ENCODE results near the gene DAND5. TPM values are rescaled to one million over a fixed set of nuclear protein-coding genes. Genes with fewer than 3 reads are reported as not detected.

DAND5 gene
- polyA plus RNA-seq, 3 donors: not detected

DNA sequence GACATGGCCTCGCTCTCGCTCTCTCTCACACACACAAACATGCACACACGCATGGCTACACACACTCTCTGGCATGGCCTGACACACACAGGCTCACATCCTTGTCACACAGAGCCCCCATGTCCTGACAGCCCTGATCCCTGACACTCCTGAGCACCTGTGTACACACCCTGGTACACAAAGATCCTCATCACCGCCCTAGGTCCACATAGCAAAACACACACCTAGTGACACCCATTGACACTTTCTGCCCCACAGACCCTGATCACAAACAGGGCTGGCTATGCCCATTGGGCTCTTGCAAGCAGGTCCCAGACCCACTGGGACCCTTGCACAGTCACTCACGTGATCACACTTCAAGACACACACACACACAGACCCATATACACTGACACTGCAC lies 21.9 kb downstream of the DAND5 start:
- peaks cover 0 to 6% (median 2%) of the 10 kb centered on the region in 7 donors for H3K9me3 Mint-ChIP-seq
- H3K27me3 Mint-ChIP-seq (ENCODE audit: low read depth in 3 of 3): peaks cover 20 to 29% (median 24%) of the 10 kb centered on the region in 3 donors
- no peak for DNase-seq
- intact Hi-C loops (cut with micrococcal nuclease): no loop called here
- peaks cover 0 to 9% of the 10 kb centered on the region in 2 donors for H3K36me3 Mint-ChIP-seq
- H3K27ac Mint-ChIP-seq: no peak overlapping the region
- Histone ChIP-seq H3K27me3 (ENCODE audit: control insufficient read depth in 2 of 2, insufficient read depth in 2 of 2, low read length in 2 of 2) (peaks cover 0 to 13% of the 10 kb centered on the region in 2 donors), H3K9ac (ENCODE audit: insufficient read depth, low read length, poor library complexity, severe bottlenecking) (no peak overlapping the region), H2AFZ (ENCODE audit: insufficient read depth, low read depth, low read length, poor library complexity, severe bottlenecking) (no peak overlapping the region), H3K27ac (ENCODE audit: low read depth in 1 of 2, low read length in 2 of 2) (no peak overlapping the region), H3K9me3 (replicated peaks in 1 of 2; ENCODE audit: control insufficient read depth in 1 of 2, insufficient read depth in 1 of 2, low read length in 2 of 2) (peaks cover 0 to 4% of the 10 kb centered on the region in 2 donors), H3K79me2 (ENCODE audit: insufficient read depth, low read length) (no peaks in the 10 kb centered on the region), H3K4me1 (ENCODE audit: control insufficient read depth in 1 of 2, insufficient read depth in 2 of 2, low read length in 2 of 2) (peaks cover 9 to 11% of the 10 kb centered on the region in 2 donors), H4K20me1 (ENCODE audit: insufficient read depth, low read length) (no peaks in the 10 kb centered on the region), H3K36me3 (replicated peaks in 1 of 2; ENCODE audit: control insufficient read depth in 1 of 2, insufficient read depth in 2 of 2, low read length in 2 of 2) (no peaks in the 10 kb centered on the region), H3K4me2 (replicated peaks; ENCODE audit: extremely low read depth, low read length, poor library complexity, severe bottlenecking) (no peak overlapping the region), H3K4me3 (replicated peaks in 1 of 3; ENCODE audit: low read depth in 2 of 3, low read length in 3 of 3) (no peak overlapping the region)
- TF ChIP-seq, protein P1, sequence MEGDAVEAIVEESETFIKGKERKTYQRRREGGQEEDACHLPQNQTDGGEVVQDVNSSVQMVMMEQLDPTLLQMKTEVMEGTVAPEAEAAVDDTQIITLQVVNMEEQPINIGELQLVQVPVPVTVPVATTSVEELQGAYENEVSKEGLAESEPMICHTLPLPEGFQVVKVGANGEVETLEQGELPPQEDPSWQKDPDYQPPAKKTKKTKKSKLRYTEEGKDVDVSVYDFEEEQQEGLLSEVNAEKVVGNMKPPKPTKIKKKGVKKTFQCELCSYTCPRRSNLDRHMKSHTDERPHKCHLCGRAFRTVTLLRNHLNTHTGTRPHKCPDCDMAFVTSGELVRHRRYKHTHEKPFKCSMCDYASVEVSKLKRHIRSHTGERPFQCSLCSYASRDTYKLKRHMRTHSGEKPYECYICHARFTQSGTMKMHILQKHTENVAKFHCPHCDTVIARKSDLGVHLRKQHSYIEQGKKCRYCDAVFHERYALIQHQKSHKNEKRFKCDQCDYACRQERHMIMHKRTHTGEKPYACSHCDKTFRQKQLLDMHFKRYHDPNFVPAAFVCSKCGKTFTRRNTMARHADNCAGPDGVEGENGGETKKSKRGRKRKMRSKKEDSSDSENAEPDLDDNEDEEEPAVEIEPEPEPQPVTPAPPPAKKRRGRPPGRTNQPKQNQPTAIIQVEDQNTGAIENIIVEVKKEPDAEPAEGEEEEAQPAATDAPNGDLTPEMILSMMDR (IDR thresholded peaks at IDR 0.05): no peak
- 93% methylated on average over 5 of the region's 5 CpGs for WGBS (ENCODE audit: insufficient coverage)
- peaks cover 9% of the 10 kb centered on the region for H3K4me1 Mint-ChIP-seq
- no peak overlapping the region for H3K4me3 Mint-ChIP-seq

DNA sequence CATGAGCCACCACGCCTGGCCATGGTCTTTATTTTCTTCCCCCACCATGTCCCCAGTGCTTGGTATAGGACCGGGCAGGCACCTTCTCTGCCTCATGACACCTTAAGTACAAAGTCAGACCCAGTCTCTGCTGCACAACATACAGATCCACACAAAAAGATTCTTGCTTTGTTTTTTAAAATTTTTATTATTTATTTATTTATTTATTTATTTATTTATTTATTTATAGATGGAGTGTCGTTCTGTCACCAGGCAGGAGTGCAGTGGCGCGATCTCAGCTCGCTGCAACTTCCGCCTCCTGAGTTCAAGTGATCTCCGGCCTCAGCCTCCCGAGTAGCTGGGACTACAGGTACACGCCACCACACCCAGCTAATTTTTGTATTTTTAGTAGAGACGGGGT lies 23.4 kb downstream of the DAND5 start:
- TF ChIP-seq, protein P1 (IDR thresholded peaks at IDR 0.05): no peak
- no peaks in the 10 kb centered on the region for H3K36me3 ChIP-seq (replicated peaks in 1 of 2; ENCODE audit: control insufficient read depth in 1 of 2, insufficient read depth in 2 of 2, low read length in 2 of 2)
- Mint-ChIP-seq H3K27me3 (ENCODE audit: low read depth in 3 of 3) (peaks cover 30 to 42% (median 35%) of the 10 kb centered on the region in 3 donors), H3K9me3 (peaks cover 0 to 6% (median 2%) of the 10 kb centered on the region in 7 donors), H3K4me3 (no peak overlapping the region), H3K36me3 (peaks cover 0 to 12% of the 10 kb centered on the region in 2 donors), H3K4me1 (peaks cover 11% of the 10 kb centered on the region), H3K27ac (no peak overlapping the region)
- H3K4me3 ChIP-seq (replicated peaks in 1 of 3; ENCODE audit: low read depth in 2 of 3, low read length in 3 of 3): no peak overlapping the region
- no peak for DNase-seq
- H3K27ac ChIP-seq (ENCODE audit: low read depth in 1 of 2, low read length in 2 of 2): no peak overlapping the region
- no peak overlapping the region for H2AFZ ChIP-seq (ENCODE audit: insufficient read depth, low read depth, low read length, poor library complexity, severe bottlenecking)
- H3K9me3 ChIP-seq (replicated peaks in 1 of 2; ENCODE audit: control insufficient read depth in 1 of 2, insufficient read depth in 1 of 2, low read length in 2 of 2): peaks cover 0 to 4% of the 10 kb centered on the region in 2 donors
- no peaks in the 10 kb centered on the region for H3K79me2 ChIP-seq (ENCODE audit: insufficient read depth, low read length)
- 80% methylated on average over 1 of the region's 11 CpGs for WGBS (ENCODE audit: insufficient coverage)
- H3K4me1 ChIP-seq (ENCODE audit: control insufficient read depth in 1 of 2, insufficient read depth in 2 of 2, low read length in 2 of 2): peaks cover 13 to 17% of the 10 kb centered on the region in 2 donors
- no peak overlapping the region for H3K9ac ChIP-seq (ENCODE audit: insufficient read depth, low read length, poor library complexity, severe bottlenecking)
- no peak overlapping the region for H3K4me2 ChIP-seq (replicated peaks; ENCODE audit: extremely low read depth, low read length, poor library complexity, severe bottlenecking)
- H4K20me1 ChIP-seq (ENCODE audit: insufficient read depth, low read length): peaks cover 10% of the 10 kb centered on the region
- intact Hi-C loops (cut with micrococcal nuclease): no loop called here
- peaks cover 0 to 26% of the 10 kb centered on the region in 2 donors for H3K27me3 ChIP-seq (ENCODE audit: control insufficient read depth in 2 of 2, insufficient read depth in 2 of 2, low read length in 2 of 2)

Data from CD14-positive monocyte (primary cell).